GM12875 (cell line): ENCODE measurements around the gene ZFYVE28.

Experiments
- H3K4me3 ChIP-seq: one replicate; pipeline ENCODE4 v1.5.1; 2011; ENCODE audit warnings: low read depth, low read length, control low read depth
- CTCF ChIP-seq: IDR thresholded peaks from 2 replicates; pipeline ENCODE4 v1.5.1; 2011; ENCODE audit warnings: low read depth, mild to moderate bottlenecking, control low read depth, inconsistent platforms, low read length, moderate library complexity, borderline replicate concordance; ENCODE audit not compliant: insufficient read depth

The ZFYVE28 gene

GRCh38 chr4:2412885-2413716 lies 5.3 kb downstream of the ZFYVE28 start:
- 0 out of 2 replicates have a peak, but pooled peaks have one; percentile 7 for TF ChIP-seq CTCF
- H3K4me3 ChIP-seq = peak overlapping the region; percentile 18

GRCh38 chr4:2412534-2412884 lies 5.9 kb downstream of the ZFYVE28 start:
- peak overlapping the region; percentile 18 for H3K4me3 ChIP-seq
- no peak for TF ChIP-seq CTCF

GRCh38 chr4:2411786-2412510 lies 6.5 kb downstream of the ZFYVE28 start:
- TF ChIP-seq CTCF = no peak
- H3K4me3 ChIP-seq = no peak overlapping the region

- TF ChIP-seq CTCF = no peak
These were observed 9.1 kb downstream of the ZFYVE28 start for GRCh38 chr4:2409381-2409783.

GRCh38 chr4:2408976-2409375 lies 9.5 kb downstream of the ZFYVE28 start:
- H3K4me3 ChIP-seq = no peak overlapping the region
- no peak for TF ChIP-seq CTCF

More at GRCh38 chr4:2409381-2409783, 9.1 kb downstream of the ZFYVE28 start:
- no peak overlapping the region for H3K4me3 ChIP-seq

- no peak overlapping the region for H3K4me3 ChIP-seq
- TF ChIP-seq CTCF = no peak
These were observed 10.0 kb downstream of the ZFYVE28 start for GRCh38 chr4:2408401-2408958.

- no peak overlapping the region for H3K4me3 ChIP-seq
- TF ChIP-seq CTCF = no peak
These were observed 10.5 kb downstream of the ZFYVE28 start for GRCh38 chr4:2407991-2408342.
